Measurements from ENCODE around the gene TMEM41A.

DNA sequence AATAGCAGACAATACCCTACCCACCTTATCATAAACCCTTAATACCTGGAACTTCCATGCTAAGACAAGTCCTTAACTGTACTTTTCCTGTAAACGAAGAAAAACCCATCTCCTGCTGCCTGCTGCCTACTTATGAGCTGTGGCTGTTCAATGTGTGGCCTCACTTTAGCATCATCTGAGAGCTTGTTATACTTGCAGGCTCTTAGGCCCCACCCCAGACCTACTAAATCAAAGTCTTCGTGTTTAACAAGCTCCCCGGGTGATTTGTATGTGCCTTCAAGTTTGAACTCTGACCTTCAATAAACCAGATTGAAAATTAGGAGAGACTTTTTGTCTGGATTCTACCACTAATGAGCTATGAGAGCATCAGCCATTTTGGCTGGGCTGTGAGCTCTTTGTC is 29.3 kb downstream of the TMEM41A start:
- TF ChIP-seq CTCF (IDR thresholded peaks at IDR 0.05) (no peak), EZH2 (IDR thresholded peaks at IDR 0.05; ENCODE audit: borderline replicate concordance, insufficient read depth, low read depth, low read length, poor library complexity, severe bottlenecking) (no peak)

Data from B cell (primary cell).